HG02852 (cell line): Measurements from ENCODE around the gene RTKN.
"Not testable (repeated sequence)": the region's sequence is repeated elsewhere in the genome, so short reads cannot be mapped to it uniquely, and the experiment has no call there.

ENCODE experiments used
- ATAC-seq: cut with Tn5 transposase; IDR thresholded peaks from one replicate; pipeline ENCODE4 v1.9.1; 2021; ENCODE audit warnings: mild to moderate bottlenecking, moderate library complexity; ENCODE audit not compliant: unreplicated experiment

Gene RTKN

DNA sequence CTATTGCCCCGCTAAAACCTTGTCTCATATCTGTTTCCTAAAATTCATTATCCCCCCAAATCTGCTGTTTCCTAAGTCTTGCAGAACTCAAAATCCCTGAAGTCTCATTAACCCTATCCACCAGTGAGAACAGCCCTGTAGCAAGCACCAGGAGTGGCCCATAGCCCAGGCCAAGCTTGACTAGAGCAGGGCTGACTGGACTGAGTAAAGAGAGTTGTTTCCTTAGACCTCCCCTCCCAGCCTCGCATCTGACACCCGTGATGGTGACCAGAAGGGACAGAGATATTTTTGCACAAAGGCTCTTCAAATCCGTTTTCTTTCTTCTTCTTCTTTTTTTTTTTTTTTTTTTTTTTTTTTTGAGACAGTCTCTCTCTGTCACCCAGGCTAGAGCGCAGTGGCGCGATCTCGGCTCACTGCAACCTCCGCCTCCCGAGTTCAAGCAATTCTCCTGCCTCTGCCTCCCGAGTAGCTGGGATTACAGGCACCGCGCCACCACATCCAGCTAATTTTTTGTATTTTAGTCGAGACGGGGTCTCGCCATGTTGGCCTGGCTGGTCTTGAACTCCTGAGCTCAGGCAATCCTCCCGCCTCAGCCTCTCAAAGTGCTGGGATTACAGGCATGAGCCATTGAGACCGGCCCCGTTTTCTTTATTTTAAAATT is 21.2 kb downstream of the RTKN start:
- ATAC-seq: not testable (repeated sequence)

DNA sequence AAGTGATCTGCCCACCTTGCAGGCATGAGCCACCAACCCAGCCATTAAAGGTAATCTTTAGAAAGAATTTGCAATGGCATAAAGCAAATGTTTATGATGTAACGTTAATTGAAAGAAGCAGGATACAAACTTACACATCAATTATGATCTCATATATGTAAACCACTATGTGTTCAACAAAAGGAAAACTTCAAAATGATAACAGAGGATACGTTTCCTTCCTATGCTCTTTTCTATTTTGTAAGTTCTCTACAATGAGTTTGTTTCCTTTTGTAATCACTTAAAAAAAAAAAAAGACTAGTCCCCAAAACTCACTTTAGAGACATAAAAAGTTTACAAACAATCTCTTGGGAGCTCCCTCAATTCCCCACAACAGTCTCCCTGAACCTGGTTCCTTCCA is 21.7 kb downstream of the RTKN start:
- ATAC-seq: no peak

DNA sequence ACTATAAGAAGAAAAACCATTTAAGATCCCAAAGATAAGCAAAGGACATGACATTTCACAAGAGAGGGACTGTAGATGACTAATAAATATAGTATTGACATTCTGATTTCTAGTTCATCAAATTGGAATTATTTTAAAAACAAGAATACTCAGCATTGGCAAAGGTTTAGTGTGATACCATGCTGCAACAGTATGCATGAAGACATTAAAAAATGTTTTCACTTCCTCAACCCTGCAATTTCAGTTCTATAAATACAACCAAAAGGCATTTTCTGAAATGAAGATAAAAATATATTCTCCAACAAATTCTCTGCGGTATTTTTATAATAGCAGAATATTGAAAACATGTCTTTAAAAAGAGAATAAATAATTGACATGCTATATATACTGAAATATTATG is 22.4 kb downstream of the RTKN start:
- ATAC-seq: no peak

DNA sequence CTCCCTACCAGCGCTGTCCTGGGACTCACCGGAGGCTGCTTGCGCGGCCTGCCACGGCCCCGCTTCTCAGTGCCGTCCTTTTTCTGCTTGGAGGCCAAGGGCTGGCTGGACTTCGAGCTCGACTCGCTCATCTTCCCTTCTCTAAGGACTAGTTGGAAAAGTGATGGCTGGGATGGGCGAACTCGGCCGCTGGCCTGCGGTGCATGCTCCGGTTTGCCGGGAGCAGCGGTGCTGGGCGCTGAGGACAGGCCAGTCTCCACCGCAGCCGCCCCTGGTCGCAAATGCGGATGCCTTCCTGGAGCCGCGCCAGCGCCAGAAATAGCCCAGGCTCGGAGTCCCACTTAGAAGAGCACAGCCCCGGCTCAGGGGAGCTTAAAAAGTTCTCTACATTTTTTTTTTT is 23.4 kb downstream of the RTKN start:
- ATAC-seq: no peak

DNA sequence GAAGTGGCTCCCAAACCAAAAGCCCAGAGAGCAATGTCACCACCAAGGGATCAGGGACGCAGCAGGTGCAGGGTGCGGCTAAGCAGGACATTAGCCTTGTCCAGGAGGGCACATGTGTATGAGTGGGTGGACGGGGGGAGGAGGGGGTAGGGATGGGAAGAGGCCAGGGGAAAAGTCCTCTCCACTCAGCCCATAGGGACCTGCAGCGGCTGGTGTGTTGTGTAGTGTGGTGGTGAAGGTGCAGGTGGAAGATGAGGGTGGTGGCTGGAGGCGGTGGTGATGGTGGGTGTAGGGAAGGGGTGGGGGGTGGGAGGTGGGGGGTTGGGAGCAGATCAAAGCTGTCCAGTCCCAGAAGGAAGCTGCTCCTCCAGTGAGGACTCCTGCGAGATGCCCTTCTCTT is 24.0 kb downstream of the RTKN start:
- no peak for ATAC-seq

DNA sequence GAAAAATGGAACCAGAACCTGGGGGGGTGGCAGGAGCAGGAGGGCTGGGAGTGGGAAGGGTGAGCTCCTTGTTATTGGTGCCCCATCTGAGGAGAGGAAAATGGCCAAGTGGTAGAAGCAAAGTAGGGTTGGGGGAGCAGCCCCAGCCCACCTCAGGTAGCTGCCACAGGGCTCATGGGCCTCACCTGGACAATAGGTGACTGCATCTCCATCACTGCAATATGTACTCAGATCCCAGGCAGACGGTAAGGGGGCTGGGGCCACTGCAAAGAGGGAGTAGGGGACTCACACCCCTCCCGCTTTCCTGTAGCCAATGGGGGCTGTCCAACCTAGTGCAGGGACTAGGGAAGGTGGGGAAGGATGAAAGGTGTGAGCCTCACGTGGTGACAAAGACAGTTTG is 24.5 kb downstream of the RTKN start:
- ATAC-seq: no peak

DNA sequence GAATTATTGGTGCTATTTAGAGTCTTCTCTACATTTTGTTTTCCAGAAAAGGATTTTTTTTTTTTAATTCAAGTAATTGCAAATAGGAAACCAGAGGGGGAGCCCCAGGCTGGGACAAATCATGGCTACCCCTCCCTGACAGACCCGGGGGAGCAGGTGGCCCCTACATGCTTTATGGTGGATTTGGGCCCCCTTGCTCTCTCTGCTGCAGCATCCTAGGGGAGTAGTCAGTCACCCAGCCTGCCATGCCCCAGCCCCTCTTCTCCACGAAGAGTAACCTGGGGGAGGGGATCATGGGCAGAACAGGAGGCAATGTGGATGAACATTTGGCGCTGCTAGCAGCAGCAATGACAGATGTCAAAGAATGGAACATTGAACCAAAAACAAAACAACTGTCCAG is 25.0 kb downstream of the RTKN start:
- ATAC-seq: no peak

DNA sequence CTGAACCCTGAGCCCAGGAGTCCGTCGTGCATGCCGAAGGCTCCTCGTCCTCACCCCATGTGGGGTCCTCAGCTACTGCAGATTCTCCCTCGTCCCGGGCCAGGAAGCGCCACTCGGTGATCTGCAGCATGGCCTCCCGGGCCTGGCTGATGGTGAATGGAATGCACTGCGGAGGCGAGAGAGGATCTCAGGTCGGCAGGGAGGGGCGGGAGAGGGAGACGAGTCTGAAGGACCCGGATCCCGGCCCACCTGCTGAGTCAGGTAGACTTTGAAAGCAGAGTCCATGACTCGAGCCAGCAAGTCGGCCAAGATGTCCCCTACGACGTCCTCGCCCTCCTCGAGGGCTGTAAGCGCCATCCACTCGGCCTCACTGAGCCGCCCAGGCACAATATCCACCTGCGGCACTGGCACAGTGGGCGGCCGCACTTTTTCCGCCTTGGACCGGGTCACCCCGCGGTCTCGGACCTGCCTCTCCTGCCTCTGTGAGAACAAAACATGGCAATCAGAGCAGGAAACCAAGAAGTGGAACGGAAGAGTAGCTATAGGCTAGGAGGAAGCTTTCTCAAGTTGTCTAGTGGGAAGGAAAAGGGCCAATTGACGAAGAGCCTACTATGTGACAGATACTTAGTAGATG is 25.9 kb downstream of the RTKN start:
- ATAC-seq: no peak

DNA sequence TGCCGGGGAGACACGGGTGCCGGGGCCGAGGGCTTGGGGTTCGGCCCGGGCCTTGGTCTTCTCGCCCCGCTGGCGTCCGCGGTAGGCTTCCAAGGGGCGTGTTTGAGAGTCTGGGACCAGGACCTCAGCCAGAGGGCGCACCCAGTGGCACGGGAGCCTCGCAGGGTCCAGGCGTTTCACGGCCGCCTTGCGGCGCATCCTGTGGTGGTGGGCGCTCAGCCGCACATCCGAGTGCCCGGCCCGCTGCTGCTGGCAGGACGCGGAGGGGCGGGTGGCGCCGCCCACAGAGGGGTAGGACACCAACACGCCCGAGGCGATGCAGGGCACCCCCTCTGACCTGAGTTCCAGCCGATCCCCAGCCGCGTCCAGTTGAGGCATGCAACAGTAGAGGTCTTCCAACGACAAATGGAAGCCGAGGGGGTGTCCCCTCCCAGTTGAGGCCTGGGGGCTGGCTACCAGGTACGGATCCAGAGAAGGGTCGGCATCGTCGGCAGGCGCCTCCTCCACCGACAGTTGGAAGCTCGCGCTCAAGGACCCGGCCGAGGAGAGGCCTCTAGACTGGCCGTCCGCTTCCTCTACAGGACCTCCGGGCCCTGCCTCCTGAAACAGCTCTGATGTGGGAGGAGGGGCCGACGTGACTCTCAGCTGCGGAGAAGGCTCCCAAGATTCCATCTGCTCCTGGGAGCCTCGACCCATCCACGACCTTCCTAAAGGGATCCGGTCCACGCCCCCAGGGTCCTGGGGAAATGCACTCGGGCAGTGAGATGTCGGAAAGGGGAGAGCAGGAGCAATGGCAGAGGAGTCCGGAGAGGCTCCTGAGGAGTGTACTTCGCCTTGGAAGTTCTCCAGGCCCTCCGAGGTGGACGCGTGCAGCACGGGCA is 26.6 kb downstream of the RTKN start:
- no peak for ATAC-seq

DNA sequence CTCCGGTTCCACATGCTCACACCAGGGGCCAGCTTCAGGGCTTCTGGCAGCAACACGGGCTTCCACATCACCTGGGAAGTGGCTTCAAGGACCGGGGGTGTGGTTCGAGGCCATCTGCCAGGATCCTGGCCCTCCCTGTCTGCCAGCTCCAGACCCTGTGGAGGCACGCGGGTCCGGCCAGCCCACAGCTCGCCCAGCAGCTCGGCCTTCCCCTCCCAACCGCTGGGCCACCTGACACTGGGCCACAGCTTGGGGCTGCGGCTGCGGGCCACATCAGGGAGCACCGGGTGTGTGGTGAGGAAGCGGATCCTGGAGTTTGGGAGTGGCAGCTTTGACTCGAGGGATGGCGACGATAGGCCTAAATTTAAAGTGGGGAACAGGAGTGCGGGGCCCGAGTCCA is 27.3 kb downstream of the RTKN start:
- no peak for ATAC-seq

DNA sequence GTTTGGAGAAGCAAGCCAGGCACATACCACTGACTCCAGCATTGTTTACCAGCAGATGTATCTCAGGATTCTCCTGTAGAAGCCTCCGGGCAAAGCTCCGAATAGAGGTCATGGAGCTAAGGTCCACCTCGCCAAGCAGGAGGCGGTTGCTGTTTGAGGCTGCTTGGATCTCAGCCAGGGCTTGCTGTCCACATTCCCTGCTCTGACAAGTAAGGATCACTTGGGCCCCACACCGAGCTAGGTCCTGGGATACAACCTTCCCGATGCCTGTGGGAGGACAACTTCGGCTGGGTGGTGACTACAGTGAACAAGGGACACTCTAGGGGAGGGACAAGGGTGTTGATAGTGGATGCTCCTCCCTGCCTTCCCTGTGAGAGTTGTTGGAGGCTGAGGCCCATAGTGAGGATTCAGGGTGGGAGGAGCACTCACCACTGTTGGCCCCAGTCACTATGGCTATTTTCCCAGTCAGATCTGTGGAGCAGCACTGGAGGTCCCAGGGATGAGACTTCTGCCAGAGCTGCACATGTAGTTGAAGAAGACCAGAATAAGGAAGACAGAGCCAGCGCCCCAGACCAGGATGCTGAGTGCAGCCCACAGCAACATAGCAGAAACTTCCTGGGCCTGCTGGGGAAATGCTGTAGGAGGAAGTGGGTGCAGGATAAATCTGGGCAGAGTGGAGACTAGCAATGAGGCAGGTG is 28.6 kb downstream of the RTKN start:
- no peak for ATAC-seq

DNA sequence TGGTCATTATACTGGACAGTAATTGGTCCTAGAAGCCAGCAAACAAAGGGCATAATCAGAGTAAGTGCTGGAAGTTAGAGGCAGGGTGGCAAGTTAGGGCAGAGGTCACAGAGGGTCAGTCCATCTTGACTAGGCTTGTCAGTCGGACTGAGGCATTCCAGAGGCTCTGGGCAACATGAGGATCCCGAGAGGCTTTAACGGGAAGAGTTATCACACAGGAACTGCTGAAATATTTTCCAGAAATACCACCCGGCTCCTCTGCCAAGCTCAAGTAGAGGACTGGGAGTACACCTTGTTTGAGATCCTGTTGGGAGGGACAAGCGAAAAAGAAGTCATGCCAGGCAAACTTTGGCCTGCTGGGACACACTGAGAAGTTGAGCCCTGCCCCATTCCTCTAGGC is 34.1 kb downstream of the RTKN start:
- no peak for ATAC-seq

DNA sequence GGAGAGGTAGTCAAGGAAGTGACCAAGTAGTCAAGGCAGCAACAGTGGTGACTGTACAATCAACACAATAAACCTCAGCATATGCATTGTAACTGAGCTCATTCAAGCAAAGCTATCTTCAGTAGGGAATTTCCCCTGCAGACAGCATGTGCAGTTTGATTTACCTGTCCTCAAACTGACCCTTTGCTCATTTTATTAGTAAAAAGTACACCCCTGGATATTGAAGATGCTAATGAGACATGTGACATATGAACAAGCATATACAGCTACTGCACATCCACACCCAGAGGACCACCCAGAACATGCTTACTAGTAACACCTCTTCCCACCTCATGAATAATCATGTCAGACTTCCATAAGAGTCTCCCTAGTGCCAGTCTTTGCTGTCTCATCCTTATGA is 35.7 kb downstream of the RTKN start:
- peak; percentile 78 for ATAC-seq

DNA sequence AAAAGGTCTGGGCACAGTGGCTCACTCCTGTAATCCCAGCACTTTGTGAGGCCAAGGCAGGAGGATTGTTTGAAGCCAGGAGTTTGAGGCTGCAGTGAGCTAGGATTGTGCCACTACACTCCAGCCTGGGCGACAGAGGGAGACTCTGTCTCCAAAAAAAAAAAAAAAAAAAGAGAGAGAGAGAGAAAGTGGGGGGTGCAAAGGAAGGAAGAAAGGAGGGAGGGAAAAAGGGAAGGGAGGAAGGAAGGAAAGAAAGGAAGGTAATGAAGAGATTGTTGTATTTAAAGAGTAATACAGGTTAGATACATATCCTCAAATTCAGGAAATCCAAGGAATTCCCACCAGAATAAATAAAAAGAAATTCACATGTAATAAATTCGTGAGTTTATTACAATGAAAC is 39.8 kb downstream of the RTKN start:
- ATAC-seq: no peak

DNA sequence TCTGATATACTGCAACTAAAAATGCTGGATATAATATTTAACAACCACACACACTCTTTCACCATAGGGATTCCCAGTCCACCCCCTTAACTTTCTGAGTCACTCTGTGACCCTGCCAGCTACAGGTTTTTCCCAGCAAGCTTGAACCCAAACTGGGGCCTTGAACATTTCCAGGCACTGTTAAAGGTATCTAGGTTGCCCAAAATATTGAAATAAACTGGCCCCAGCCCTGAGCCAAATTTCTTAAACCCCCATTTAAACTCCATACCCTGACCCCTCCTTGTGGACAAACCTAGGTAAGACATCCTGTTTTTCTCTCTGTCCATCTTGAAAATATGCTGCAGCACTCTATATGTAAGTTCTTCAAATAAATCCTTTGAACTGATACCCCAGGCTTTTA is 42.0 kb downstream of the RTKN start:
- ATAC-seq: no peak

DNA sequence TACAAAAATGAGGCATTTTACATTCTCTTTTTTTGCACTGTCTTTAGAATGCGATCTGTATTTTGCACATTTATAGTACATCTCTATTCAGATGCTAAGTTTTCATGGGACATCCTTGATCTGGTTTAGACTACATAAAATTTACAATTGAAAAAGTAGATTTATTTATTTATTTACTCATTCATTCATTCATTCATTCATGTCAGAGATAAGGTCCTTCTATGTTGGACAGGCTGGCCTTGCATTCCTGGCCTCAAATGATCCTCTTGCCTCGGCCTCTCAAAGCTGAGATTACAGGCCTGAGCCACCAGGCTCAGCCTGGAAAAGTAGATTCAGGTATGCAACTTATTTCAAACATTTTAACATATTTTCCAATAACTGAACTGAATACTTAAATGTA is 45.6 kb downstream of the RTKN start:
- no peak for ATAC-seq

DNA sequence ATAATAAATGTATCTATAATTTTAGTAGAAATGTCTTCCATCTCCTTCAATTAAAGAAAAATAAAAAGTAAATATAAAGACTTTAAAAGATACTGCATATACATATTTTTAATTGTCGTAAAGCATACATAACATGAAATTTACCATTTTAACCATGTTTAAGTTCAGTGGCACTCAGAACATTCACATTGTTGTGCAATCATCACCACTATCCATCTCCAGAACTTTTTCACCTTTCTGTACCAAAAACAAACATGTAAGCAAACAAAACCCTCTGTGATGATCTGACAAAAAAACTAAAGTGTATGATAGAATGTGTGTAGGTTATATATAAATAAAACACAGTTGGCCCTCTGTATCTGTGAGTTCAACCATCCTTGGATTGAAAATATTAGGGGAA is 48.2 kb downstream of the RTKN start:
- ATAC-seq: no peak

DNA sequence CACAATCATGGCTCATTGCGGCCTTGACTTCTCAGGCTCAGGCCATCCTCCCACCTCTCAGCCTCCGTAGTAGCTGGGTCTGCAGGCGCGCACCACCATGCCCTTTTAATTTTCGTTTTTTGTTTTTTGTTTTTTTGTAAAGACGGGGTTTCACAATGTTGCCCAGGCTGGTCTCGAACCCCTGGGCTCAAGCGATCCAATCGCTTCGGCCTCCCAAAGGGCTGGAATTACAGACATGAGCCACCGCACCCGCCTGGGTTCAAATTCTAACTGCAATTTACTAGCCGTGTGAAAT is 49.3 kb downstream of the RTKN start:
- no peak for ATAC-seq

DNA sequence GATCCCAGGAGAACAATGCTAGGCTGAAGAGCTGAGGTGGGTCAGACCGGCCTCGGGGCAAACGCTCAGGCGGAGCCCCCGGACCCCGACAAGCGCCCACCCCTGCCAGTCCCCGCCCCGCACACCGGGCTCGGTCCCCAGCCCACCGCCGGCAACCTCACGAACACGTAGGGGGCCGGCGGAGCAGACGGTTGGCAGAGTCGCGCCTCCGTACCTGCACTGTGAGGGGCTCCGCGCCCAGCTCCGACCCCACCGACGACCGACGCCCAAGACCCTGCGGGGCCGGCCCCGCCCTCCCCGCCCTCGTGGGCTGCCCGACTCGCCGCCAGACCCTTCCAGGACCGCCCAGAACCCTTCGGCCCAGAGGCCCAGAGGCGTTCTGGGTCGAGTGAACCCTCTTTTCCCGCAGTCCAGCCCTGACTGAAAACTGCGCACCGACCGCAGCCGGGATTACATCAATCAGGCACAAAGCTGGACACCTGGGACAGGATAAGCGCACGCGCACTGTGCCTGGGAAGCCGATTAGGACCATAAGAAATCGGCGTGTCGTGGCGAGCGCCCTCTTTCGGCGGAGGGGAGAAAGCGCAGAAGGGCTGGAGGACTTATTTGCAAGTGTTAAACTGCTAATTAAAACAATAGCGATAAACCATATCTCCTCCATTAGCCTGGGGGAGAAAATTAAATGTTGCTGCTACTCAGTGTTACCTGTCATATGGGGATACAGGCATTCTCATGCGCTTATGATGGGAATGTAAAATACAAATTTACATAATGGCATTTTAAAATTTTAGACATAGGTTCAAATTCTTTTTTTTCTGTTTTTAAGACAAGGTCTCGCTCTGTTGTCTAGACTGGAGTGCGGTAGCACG is 49.9 kb downstream of the RTKN start:
- ATAC-seq: peak; percentile 67

DNA sequence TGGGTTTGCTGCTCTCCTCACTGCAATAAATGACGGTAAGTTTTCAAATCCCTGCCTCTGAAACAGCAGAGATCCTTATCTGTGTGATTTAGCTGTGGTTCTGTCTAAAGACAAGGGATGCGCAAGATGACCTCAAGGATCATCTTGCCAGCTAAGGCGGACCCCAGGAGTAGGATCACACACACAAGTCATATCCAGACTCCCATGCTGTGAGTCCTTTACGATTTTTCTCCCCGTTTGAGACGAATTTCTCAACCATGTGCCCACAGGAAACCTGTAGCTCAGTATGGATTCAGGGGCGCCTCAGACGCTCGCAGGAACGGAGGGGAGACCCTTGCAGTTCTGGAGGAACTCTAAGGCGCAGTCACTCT is 50.5 kb downstream of the RTKN start:
- ATAC-seq: peak; percentile 19

DNA sequence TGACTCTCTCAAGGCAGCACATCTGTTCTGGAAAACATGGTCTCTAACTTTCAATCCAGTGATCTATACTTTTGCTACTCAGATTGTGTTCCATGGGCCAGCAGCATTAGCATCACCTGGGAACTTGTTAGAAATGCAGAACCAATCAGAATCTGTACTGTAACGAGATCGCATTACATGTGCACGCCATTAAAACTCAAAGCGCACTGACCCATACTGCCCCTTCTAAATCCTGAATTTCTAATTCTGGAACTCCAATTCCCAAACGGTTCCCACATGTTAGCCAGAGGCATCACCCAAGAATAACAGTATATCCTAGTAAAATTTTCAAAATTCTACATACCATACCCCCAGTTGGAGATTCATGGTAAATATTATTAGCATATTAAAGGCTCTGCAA is 51.1 kb downstream of the RTKN start:
- ATAC-seq: no peak
